ENCODE data around the gene CCDC152.
A peak's percentile ranks its signal among the peaks of the same experiment; 100 is the strongest.

The CCDC152 gene

GRCh38 chr5:42759456-42759855, 2.8 kb downstream of the CCDC152 start:
- TF ChIP-seq CTCF (IDR thresholded peaks at IDR 0.05; ENCODE audit: low read length, missing control alignments) = no peak
- DNase-seq (ENCODE audit: low read depth) = peak; percentile 38
- H3K4me3 ChIP-seq (replicated peaks; ENCODE audit: low read depth, low read length) = no peak overlapping the region

GRCh38 chr5:42760426-42760825, 3.8 kb downstream of the CCDC152 start:
- no peak overlapping the region for H3K4me3 ChIP-seq (replicated peaks; ENCODE audit: low read depth, low read length)
- no peak for DNase-seq (ENCODE audit: low read depth)
- no peak for TF ChIP-seq CTCF (IDR thresholded peaks at IDR 0.05; ENCODE audit: low read length, missing control alignments)

- no peak for TF ChIP-seq CTCF (IDR thresholded peaks at IDR 0.05; ENCODE audit: low read length, missing control alignments)
Observed at GRCh38 chr5:42761791-42762190, 5.2 kb downstream of the CCDC152 start.

GRCh38 chr5:42767491-42768105, 11.0 kb downstream of the CCDC152 start:
- DNase-seq (ENCODE audit: low read depth) = peak; percentile 61
- peak; percentile 43 for TF ChIP-seq CTCF (IDR thresholded peaks at IDR 0.05; ENCODE audit: low read length, missing control alignments)
- H3K4me3 ChIP-seq (replicated peaks; ENCODE audit: low read depth, low read length) = no peak overlapping the region

More at GRCh38 chr5:42761791-42762190, 5.2 kb downstream of the CCDC152 start:
- no peak for DNase-seq (ENCODE audit: low read depth)
- H3K4me3 ChIP-seq (replicated peaks; ENCODE audit: low read depth, low read length) = no peak overlapping the region

GRCh38 chr5:42768106-42768504, 11.5 kb downstream of the CCDC152 start:
- no peak overlapping the region for H3K4me3 ChIP-seq (replicated peaks; ENCODE audit: low read depth, low read length)
- DNase-seq (ENCODE audit: low read depth) = no peak
- TF ChIP-seq CTCF (IDR thresholded peaks at IDR 0.05; ENCODE audit: low read length, missing control alignments) = no peak

- TF ChIP-seq CTCF (IDR thresholded peaks at IDR 0.05; ENCODE audit: low read length, missing control alignments) = no peak
- no peak overlapping the region for H3K4me3 ChIP-seq (replicated peaks; ENCODE audit: low read depth, low read length)
- DNase-seq (ENCODE audit: low read depth) = no peak
Observed at GRCh38 chr5:42770003-42770402, 13.4 kb downstream of the CCDC152 start.

Measured in fibroblast of pulmonary artery (primary cell).